C4-2B (cell line): Measurements from ENCODE around the gene THBD.

Source experiments
- CTCF ChIP-seq: fragments of 450-650 bp; conservative IDR thresholded peaks from 2 replicates; pipeline ENCODE4 v1.5.1; 2017; ENCODE audit warnings: mild to moderate bottlenecking
- ZFX ChIP-seq: fragments of 450-650 bp; IDR thresholded peaks from 2 replicates; pipeline ENCODE4 v1.6.1; 2017

GRCh38 chr20:23082846-23083552 is 33.5 kb upstream of the THBD start:
- no peak for TF ChIP-seq CTCF
- TF ChIP-seq ZFX, result no peak
